Activated CD4-positive, alpha-beta T cell treated with anti-CD3 and anti-CD28 coated beads for 4 hours (primary cell): Measurements from ENCODE around the gene ASCL5.

Source experiments
- DNase-seq, 2 donors: peaks; one replicate each; pipeline ENCODE4 v3.0.0-alpha.2; 2020

ASCL5 gene

DNA sequence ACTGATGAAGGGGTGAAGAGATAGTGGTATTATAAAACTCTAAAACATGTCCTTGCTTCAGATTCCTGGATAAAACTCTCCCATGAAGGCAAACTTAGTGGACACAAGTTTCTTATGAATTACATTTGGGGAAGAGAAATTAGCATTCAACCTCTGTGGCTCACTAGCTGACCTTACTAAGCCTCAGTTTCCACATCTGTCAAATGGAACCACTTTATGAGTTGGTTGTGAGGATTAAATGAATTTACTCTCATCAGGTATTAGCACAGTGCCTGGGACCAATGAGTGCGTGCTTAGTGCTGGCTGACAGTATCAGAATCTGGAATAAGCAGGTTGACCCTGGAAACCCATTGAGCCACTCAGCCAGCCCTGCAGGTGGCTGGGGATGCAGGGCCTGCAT is 17.3 kb downstream of the ASCL5 start:
- DNase-seq = no peak

DNA sequence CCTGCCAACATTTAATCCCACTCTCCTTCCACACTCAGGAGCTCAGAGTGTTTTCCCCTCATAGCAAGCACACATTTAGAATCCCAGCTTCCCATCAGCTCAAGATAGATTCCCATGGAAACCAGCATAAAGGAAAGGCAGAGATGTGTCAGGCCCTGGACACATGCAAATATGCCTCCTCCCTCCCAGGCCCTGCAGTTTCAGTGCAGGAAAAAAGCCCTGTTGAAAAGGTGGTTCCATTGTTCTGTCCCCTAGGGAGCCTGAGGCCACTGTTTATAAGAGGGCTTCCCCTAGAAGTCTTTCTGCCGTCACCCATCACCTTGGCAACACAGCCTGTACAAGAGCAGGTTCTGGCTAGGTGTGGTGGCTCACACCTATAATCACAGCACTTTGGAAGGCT is 18.4 kb downstream of the ASCL5 start:
- DNase-seq = no peak

DNA sequence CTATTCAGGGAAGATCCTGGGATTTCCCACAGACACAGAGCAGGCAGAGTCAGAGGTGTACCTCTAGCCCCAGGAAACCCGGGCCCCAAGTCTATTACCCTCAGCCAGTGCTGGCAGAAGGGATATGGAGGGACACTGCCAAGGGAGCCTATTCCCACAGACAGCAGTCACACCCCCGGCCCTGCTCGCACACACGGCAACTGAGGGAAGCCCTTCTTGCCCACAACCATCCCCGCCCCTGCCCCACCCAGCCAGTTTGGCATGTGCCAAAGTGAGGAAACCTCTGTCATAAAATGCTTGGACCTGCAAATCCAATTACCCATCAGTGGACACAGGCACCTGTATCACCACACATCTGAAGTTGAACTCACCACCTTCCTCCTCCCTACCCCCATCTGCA is 21.3 kb downstream of the ASCL5 start:
- no peak for DNase-seq

DNA sequence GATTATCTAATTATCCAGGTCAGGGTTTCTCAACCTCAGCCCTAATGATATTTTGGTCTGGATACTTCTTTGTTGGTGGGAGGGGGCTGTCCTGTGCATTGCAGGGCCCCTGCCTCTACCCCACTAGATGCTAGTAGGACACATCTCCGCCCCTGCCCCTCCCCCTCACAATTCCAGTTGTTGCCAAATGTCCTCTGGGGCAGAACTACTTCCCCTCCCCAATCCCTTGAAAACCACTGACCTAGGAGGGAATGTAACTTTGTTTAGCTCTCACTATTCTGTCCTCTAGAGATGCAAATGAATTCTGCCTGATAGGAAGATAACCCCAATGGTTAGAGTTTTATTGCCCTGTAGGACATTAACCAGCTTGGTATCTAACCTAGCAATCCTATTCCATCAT is 22.8 kb downstream of the ASCL5 start:
- DNase-seq = no peak

DNA sequence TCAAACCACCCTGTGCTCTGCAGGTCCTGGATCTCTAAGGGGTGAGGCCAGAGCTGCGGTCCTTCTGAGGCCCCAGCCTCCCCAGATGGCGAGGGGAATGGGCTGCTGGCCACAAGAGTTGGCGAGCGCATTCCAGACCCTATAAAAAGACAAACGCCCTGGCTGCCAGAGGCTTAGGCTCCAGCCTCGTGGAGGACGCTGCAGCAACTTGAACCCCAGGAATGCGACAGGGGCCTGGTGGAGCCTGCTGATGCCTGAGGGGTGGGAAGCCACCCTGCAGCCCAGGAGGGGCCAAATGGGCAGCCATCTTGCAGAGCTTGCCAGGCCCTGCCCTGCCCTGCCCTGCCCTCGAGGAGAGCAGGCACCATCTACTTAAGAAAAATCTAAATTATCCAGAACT is 23.3 kb downstream of the ASCL5 start:
- no peak for DNase-seq

DNA sequence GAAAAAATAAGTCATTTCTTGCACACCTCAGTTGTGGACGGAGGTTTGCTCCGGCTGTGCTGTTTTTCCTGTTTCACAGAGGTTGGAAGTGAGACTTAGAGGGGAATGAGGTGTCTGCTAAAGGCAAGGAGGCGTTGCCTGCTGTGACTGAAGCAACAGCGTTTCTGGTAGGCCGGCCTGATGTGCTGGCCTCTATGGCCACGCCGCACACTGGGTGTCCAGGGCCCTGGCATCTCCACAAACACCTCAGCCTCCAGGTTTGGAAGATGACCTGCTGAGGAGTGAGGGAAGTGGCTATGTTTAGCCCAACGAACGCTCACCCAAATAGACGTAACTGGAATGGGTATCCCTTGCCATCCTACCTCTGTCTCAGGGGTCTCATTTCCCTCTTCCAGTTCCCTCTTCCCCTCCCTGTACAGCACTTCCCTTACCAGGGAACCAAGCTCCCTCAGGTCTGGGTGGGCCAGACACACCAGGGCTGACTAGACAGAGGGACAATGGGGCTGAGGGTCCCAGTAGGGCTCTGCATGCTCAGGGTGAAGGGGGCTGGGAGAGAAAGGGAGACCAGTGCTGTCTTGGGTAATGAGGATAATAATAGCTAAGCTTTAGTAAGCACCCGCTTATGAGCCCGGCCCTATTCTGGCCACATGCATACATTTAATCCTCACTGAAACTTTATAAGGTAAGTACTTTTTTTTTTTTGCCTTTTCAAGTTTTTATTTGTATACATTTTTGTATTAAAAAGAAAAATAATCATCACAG is 26.6 kb downstream of the ASCL5 start:
- no peak for DNase-seq

DNA sequence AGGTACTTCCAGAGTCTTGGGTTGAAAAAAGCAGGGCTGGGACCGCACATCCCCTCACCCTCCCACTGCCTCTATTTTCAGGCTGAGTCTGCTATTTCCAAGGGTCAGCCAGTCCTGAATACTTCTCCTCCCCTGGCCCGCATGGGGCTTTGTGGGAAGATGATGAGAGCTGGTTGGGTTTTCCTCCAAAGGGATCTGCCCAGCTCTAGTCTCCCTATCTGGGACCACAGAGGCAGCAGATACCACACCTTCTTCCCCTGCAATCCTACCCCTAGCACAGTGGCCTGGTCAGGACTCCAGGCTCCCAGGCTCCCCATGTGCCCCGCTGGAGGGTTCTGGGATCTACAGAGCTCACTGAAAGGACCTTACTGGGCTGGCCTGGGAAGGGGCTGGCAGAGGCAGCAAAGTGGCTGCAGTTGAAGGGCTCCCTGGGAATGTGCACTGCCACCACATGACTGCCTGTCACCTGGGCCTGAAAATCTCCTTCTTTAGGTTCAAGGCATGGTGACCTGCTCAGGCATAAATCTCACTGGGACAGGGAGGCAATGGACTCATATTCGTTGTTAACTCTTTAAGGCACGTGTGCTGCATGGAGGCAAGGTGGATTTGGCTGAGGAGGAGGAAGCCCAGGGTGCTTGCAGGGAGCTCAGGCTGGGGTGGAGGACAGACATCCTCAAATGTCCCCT is 27.8 kb downstream of the ASCL5 start:
- DNase-seq = no peak

DNA sequence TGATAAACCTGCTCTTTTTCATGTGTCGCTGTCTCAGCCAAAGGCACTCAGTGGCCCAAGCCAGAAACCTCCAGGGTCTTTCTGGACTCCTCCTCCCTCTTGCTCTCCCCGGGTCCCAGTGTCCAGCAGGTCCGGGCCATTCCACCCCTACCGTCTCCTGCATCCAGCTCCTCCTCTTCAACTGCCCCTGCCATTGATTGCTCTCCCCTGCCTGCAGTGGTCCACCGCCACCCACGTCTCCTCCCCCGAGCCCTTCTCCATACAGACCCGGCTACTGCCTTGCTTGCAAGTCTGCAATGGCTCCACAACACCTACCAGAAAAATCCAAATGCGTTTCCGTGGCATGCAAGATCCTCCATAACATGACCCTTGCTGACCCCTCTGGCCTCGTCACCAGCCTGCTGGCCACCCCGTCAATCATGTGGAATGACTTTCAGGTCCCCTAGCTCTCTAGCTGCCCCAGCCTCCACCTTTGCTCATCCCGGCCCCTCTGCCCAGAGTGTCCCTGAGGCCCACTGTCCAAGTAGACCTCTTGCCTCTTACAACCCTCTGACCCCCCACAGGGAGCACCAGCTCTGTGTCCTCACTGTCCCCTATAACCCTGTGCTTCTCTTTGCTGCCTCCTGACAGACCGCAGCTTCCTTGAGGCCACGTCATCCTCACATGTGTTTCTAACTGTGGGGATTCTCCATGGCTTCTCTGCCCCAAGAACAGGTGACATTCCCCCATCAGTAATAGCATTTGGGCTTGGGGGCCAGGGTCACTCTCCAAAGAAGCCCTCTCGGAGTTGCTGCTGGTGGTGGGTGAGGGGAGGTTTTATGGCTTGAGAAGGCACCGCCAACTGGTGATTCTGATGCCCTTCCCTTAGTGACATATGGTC is 29.8 kb downstream of the ASCL5 start:
- no peak for DNase-seq

DNA sequence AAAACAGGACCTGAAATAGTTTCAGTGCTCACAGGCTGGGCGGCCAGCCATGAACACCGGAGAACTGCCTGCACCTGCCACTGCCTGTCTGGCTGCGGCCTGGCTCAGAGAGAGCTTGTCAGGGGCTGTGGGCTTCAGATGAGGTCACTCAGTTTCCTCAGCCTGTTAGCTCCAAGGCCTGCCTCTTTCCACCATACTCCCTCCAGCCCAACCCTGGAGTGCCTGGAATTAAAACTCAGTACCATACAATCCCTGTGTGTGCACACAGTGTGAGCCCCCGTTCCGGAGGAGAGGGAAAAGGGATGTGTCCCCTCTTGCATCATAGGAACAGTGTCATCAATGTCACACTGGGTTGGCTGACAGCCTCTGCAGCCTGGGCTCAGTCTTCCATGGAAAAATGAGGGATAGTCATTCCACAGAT is 30.9 kb downstream of the ASCL5 start:
- DNase-seq = no peak

DNA sequence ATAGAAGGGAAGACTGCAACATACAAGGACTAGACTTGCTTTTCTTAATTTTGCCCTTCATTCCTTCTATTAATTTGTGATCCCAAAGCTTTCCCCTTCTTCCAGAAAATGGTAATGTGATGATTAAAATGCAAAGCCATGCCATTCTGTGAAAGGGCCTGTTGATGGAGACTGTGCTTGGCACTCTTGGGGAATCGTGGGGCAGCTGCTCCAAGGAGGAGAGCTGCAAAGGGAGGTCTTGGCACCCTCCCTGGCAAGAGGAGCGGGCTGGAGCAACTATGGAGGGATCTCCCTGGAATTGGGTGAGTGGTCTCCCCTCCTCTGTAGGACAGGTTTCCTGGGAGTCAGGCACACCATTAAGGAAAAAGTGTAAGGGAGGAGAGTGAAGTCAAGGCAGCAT is 31.4 kb downstream of the ASCL5 start:
- no peak for DNase-seq

DNA sequence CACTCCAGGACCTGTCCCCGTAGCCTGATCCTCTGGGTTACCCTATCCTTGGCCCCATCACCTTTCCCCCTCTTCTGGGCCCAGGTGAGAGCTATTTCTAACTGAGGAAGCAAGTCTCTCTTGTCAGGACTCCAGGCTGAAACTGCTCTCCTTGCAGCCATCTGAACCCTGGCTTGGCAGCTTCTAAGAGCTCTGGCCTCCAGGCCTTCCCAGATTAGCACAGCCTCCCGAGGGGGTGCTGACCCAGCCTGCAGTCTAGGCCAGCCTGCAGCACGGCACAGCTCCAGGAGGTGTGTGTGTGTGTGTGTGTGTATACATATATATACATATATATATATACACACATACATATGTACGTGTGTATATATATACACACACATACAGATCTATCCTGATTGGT is 32.2 kb downstream of the ASCL5 start:
- no peak for DNase-seq

DNA sequence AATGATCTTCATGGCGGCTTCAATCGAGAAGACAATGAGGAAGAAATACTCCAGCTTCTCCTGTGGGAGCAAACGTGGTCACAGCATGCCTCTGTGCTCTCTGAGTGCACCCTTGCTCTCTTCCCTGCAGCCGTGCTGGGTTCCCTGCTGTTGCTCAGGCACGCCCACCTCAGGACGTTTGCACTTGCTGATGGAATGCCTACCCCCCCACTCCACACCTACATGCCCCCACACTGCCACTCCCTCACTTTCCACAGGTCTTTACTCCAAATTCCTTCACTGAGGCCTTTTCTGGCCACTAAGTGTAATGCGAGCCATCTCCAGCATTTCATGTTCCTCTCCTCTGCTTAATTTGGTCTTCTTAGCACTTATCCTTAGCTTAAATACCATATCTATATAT is 33.0 kb downstream of the ASCL5 start:
- DNase-seq = no peak

DNA sequence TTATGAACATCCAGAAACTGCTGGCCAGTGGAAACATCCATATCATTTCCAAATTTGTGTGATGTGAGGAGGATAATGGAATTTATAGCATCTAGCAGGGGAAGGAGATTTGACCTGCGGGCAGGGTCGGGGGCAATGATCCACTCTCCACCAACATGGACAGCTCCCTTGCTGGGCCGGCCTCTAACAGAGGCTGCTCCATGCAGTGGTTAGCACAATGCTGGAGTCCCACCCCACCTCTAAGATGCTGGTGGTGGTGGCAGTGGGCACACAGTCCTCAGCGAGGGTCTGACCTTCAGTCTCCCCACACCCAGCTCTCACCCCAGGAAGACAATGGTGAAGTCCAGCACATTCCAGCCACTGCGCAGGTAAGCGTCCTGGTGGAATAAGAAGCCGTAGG is 33.4 kb downstream of the ASCL5 start:
- no peak for DNase-seq

DNA sequence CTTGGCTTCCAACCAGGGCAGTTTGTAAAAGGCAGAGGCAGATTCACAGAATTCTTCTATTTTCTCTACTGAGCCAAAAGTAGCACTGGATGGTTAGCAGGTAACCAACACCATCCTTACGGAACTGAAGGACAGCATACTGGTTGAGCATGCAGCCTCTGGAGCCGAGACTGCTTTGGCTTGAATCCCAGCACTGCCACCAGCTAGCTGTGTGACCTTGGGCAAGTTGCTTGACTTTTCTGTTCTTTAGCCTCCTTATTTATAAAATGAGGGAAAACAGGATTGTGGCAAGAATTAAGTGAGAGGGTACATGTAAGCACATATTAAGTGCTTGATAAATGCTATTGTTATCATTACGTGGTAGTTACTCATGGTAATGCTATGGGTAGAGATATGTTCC is 34.2 kb downstream of the ASCL5 start:
- no peak for DNase-seq

DNA sequence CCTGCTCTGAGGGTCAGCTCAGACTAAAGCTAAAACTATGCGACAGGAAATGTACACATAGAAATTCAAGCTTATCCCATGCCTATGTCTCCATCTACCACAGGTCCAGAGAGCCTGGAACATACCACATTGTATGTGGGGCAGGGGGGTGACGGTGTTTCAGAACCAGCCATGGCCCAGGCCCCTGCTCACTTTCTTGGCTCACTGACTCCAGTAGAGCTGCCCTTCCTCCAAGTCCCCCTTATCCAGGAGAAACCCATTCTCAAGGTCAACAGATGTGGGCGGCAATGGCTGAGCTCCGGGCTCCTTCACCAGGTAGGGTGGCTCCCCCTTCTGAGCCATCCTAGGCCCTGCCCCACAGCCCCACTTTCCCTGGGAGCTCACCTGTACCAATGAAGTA is 35.7 kb downstream of the ASCL5 start:
- DNase-seq = no peak

DNA sequence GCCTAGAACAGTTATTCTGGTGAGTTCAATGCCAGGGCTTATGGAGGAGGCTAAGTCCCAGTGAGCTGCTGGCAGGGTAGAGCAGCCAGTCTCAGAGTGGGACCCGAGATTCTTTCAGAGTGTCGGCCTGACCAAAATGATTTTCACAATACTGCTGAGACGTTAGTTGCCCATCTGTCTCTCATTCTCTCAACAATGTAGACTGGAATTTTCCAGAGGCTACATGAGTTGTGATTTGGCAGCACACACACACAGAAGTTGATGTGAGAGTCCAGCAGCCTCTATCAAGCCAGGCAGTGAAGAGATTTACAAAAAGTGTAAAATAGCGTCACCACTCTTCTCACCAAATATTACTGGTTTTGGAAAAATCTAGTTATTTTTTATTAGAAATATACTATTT is 36.4 kb downstream of the ASCL5 start:
- no peak for DNase-seq

DNA sequence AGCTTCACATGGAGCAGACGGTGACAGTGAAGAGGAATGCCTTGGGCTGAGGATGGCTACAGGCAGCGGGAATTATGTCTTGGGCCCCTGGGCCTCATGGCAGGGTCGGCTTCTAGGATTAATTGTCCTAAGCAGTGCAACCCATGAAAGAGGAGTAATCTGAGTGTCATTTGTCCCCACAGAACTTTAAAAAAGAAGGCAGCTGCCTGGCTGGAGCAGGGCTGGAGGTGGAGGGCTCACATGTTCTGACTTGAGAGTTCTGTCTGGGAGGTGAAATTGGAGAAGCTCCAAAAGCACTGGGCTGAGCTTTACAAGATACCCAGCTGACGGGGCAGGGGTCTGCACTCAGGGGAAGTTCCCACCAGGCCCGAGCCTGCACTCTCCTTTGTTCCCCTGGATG is 37.4 kb downstream of the ASCL5 start:
- DNase-seq = no peak

DNA sequence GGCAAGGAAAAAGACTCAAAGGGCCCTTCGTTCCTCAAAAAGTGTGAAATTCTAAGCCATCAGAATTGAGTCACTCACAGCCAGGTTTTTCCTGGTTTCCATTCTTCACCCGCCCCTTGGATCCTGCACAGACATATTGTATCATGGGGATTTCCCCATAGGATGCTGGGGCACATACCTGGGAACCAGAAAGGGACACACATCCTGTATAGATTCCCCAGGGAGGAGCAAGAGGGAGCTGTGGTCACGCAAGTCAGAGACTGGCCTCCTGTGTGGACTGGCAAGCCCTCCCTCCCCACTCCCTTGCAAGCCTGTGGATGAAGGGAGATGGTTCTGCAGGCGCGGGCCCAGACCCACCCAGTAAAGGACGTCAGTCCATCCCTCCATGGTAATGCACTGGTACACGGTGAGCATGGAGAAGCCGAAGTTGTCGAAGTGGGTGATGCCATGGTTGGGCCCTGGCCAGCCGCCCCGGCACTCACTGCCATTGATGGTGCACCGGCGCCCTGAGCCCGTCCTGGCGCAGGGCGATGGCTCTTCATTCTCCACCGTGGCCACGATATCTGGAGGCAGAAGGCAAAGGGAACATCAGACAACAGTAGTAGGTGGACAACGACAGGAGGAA is 38.0 kb downstream of the ASCL5 start:
- no peak for DNase-seq

DNA sequence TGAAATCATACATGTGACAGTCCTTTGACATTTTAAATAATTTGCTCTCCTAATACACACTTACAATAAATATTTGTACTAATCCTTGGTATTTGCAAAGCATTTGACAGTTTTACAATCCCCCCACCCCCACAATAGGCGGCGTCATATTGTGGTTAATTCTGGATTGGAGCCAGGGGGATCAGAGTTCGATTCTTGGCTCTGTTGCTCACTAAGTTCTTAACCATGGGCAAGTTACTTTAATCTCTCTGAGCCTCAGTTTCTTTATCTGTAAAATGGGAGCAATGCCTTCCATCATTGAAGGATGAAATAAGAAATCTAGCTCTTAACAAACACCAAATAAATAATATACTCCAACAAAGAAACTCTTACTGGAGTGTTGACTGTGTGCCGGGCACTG is 38.6 kb downstream of the ASCL5 start:
- DNase-seq = no peak

DNA sequence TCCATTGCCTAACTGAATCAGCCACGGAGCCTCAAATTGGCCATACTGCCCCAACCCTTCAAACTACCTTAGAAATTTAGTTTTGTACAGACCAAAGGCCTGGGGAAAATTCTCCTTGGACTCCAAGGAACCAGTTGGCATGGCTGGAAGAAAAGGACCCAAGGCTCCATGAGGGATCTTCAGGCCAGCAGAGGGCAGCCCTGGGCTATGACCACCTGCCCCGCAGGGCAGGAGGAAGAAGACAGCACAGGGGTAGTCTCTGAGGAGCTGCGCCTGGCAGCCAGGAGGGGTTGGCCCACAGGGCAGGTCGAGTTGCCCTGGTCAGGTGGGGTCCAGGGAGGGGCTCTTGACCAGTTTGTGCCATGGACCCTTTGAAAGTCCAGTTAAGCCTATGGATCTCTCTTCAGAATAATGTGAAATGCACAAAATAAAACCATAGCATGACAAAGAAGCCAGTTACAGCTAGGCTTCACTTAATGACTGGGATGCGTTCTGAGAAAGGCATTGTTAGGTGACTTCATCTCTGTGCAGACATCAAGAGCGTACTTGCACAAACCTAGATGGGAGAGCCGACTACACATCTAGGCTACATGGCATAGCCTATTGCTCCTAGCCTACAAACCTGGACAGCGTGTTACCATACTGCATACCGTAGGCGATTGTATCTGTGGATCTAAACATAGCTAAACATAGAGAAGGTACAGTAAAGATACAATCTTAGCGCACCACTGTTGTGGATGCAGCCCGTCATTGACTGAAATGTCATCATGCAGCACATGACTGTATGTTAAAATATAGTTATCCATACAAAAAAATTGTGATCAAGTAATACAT is 40.9 kb downstream of the ASCL5 start:
- peak; percentile 21 to 24 for DNase-seq

DNA sequence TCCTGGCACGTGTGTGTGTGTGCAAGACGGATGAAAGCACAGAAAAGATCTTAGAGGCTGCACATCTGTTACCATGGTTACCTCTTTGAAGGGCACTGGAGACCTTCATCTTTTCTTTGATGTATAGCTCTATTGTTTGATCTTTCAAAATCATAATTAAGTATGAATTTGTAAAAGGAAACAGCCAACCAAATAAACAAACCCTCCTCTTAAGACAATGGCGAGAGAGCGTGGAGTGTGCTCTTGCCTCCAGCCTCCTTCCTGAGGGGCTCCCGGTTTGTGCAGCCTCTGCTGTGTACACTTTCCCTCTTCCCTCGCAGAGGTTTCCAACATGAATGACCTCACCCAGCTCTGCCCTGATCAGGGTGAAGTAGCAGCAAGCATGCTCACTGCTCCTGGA is 42.7 kb downstream of the ASCL5 start:
- DNase-seq = no peak

DNA sequence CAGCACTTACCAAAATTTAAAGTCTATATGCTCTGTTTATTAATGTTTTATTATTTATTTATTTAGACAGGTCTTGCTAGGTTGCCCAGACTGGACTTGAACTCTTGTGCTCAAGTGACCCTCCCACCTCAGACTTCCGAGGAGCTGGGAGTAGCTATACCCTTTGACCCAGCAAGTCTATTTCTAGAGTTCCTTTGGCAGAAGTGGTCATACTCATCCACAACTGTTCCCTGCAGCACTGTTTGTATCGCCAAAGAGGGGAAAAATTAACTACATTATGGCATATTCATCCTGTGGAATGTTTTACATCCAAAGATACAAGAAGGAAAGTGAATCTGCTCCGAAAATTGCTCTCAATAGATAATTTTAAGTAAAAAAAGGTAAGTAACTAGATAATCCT is 43.2 kb downstream of the ASCL5 start:
- no peak for DNase-seq
